HG03442 (cell line): ENCODE results near the gene TRIM26.
"Not testable (repeated sequence)": the region's sequence is repeated elsewhere in the genome, so short reads cannot be mapped to it uniquely, and the experiment has no call there.

Source experiments
- ATAC-seq: cut with Tn5 transposase; IDR thresholded peaks from one replicate; pipeline ENCODE4 v1.9.1; 2021; ENCODE audit warnings: mild to moderate bottlenecking, moderate library complexity; ENCODE audit not compliant: unreplicated experiment

Gene TRIM26

DNA sequence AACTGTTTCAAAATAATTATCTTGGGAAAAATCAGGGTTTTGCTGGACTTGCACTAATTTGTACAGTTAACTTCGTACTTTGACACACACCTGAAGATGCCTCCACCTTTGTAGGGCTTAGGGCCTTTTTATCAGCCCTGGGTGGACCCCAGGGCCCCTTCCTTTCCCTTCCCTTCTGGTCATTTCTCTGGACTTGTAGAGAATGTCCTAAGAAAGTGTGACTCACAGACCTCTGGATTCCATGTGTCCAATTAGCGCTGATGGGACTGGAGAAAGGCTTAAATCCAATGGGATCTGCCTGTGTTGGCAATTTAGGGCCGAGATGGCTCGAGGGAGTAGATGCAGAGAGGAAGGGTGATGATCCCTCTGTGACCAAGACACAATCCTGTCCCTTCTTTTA lies 40.5 kb downstream of the TRIM26 start:
- ATAC-seq = no peak

DNA sequence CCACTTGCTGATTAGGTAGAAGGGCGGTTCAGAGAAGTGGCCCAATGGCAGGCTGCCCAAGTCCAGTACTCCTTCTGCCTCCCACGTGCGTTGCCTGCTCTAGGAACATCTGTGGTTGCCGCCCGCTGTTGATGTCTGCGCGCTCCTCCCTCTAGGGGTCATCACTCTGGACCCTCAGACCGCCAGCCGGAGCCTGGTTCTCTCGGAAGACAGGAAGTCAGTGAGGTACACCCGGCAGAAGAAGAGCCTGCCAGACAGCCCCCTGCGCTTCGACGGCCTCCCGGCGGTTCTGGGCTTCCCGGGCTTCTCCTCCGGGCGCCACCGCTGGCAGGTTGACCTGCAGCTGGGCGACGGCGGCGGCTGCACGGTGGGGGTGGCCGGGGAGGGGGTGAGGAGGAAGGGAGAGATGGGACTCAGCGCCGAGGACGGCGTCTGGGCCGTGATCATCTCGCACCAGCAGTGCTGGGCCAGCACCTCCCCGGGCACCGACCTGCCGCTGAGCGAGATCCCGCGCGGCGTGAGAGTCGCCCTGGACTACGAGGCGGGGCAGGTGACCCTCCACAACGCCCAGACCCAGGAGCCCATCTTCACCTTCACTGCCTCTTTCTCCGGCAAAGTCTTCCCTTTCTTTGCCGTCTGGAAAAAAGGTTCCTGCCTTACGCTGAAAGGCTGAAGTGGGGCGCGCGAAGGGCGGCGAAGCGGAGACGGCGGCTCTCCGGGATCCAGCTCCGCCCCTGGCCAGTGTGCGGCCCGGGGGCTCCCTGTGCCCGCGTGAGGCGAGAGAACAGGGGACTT lies 41.3 kb downstream of the TRIM26 start:
- ATAC-seq = no peak

DNA sequence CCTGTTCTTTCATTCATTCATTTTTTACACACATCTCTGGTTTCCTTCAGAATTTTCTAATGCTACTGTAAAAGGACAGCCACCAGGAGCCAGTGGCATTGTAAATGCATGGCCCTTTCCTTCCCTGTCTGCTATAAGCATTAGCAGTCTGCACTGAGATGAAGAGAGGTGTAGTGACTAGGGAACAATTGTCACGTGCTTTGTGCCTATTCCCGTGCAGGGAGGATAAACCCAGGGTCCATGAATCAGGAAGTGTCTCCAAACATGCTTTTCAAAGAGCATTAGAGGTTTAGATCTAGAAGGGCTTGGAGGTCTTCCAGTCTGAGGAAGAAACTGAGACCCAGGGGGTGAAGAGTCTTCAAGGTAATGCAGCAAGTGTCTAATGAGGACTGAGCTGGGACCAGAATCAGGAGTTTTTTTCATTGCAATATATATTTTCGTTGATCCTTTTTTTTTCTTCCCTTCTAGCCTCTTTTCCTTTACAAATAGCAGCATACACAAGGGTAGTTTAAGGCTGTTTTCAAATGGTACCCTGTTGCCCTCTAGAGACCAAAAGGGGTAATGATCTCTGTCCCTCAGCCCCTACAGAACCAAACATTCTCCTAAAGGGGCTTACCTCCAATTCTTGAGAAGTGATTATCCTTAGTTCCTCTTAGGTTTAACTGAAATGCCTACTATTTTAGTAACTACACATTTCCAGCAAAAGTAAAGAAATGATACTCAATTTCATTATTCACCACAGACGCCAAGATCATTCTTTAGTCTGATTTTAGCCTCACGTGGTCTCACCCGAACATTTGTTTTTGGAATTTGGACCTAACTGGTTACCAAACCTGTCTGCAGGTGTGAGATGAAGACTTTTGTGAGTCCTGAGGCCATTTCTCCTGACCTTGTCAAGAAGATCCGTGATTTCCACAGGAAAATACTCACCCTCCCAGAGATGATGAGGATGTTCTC lies 43.3 kb downstream of the TRIM26 start:
- ATAC-seq = no peak

DNA sequence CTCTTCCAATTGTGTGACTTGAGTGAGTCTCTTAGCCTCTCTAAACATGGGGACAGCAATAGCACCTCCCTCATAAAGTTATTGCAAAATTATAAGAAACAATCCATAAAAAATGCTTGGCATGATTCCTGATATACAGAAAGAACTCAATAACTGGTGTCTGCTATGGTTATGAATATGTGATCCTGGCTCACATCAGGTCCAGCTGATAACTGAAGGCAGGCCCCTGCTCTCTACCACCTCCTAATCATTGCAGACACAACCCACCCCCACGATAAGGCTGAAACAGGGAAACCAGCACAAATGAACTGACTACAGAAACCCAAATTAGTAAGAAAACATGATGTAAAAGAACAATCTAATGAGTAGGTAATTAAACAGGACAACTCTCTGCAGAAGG lies 44.5 kb downstream of the TRIM26 start:
- no peak for ATAC-seq

DNA sequence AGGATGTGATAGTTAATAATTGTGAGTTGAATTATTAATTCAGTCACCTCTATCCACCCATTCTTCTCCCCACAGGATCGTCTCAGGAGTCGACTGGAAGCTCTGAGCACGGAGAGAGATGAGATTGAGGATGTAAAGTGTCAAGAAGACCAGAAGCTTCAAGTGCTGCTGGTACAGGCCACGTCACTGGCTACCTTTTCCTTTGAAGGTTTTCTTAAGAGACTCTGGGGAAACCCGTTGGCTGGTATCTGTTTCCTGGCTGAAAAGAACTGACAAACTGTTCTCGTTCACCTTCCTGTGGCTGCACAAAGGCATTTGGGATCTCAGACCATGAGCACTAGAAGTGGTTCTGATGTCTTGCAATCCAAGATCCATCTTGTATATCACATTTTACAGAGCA lies 46.1 kb downstream of the TRIM26 start:
- ATAC-seq = no peak

DNA sequence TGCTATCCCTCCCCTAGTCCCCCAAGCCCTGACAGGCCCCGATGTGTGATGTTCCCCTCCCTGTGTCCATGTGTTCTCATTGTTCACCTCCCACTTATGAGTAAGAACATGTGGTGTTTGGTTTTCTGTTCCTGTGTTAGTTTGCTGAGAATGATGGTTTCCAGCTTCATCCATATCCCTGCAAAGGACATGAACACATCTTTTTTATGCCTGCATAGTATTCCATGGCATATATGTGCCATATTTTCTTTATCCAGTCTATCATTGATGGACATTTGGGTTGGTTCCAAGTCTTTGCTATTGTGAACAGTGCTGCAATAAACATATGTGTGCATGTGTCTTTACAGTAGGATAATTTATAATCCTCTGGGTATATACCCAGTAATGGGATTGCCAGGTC lies 48.0 kb downstream of the TRIM26 start:
- not testable (repeated sequence) for ATAC-seq

DNA sequence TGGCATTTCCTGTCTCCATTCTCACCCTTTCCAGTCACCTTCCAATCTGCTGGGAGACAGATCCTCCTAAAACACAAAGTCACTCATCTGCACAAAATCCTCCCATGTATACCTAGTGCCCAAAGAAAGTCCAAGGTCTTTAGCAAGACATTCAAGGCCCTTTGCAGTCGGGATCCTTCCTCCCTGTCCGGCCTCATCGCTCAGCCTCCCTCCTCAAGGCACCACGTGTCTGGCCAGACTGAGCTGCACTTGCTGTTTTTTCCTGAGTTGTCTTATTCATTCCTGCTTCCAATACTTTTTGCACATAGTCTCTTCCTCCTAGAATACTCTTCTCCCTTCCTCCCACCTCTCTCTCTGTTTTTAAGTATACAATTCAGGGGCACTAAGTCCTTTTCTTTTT lies 48.5 kb downstream of the TRIM26 start:
- no peak for ATAC-seq

DNA sequence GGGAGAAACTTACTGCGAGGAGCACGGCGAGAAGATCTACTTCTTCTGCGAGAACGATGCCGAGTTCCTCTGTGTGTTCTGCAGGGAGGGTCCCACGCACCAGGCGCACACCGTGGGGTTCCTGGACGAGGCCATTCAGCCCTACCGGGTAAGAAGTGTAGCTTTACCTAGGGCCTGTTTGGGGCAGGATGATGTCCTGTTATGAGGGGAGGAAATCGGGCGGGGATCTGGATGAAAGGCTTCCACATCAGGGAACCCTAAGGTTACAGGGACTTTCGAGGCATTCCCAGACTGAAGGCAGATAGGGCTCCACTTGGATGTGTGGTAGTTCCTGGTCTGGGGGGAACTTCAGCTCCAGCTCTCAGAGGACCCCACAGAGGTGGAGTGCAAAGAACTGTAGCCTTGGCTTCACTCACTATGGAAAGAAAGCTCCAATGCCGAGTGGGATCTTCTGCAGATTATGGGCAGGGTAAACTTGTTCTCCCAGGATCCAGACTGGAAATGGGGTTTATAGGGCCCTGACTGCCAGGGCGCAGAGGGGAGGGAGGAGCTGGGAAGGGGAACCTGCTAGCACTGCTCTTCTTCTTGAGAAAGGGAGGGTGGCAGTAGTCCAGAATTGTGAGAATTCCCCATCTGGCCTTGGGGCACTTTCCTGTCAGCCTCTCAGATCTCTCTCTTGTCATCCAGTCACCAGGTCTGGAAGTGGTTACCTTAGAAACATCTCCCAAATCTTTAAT lies 49.1 kb downstream of the TRIM26 start:
- no peak for ATAC-seq

DNA sequence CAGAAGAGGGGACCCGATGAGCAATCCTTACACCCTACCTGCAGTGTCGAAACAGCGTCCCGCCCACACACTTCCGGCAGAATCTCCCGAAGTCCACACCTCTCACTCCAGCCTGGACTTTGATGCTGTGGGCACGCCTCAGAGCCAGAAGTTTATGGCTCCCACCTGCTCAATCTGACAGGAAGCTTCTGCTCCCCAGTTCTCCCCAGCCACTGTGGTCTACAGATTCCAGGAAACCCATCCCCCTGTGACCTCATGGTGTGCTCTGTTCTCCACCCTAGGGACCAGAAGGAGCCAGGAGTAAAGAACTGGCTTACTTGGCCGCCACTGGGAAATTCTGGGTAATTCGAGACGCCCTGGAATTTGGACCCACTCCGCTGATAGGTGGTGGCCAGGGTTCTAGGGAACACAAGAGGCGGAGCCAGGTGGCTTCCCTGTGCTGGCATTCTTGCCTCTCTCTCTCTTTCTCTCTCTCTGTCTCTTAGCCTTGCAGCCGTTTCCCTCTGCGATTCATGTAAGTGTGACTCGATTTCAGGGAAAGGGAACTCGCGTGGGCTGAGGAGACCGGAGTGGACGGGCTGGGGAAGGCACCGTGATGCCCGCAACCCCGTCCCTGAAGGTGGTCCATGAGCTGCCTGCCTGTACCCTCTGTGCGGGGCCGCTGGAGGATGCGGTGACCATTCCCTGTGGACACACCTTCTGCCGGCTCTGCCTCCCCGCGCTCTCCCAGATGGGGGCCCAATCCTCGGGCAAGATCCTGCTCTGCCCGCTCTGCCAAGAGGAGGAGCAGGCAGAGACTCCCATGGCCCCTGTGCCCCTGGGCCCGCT lies 49.9 kb downstream of the TRIM26 start, which contains the start of gene TRIM15:
TRIM15 (plus strand) TSS at position 457 of the 828 bp plus-strand sequence; CDS start at position 596, 139 bp downstream.
- ATAC-seq = no peak

DNA sequence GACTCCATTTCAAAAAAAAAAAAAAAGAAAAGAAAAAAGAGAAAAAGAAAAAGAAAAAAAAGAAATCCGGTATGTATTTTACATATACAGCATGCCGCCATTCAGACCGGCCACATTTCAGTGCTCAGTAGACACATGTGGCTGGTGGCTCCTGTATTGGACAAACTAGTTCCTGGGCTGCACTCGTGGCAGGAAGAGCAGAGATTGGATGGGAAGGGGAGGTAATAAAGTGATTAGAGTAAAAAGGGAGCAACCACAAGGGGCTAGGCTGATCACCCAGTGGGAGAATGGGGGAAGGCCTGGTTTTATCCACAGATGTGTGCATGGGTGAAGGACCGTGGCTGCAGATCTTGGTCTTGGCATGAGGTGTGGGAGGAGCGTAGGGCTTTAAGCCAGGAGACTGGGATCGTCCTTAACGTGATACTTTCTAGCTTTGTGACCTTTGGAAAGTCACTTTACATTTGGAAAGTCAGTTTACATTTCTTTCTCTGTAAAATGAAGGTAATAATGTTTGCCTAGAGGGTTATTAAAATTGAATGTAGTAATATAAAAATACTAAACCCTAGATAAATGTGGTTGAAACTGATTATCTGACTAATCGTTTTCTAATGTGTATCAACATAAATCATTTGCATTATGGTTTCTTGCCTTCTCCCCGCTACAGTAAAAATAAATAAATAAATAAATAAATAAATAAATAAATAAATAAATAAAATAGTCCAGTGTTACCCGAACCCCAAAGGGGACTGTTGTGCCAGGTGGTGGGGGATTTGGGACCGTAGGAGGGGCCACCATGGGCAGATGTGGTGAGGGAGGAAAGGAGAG lies 50.7 kb downstream of the TRIM26 start:
- no peak for ATAC-seq

DNA sequence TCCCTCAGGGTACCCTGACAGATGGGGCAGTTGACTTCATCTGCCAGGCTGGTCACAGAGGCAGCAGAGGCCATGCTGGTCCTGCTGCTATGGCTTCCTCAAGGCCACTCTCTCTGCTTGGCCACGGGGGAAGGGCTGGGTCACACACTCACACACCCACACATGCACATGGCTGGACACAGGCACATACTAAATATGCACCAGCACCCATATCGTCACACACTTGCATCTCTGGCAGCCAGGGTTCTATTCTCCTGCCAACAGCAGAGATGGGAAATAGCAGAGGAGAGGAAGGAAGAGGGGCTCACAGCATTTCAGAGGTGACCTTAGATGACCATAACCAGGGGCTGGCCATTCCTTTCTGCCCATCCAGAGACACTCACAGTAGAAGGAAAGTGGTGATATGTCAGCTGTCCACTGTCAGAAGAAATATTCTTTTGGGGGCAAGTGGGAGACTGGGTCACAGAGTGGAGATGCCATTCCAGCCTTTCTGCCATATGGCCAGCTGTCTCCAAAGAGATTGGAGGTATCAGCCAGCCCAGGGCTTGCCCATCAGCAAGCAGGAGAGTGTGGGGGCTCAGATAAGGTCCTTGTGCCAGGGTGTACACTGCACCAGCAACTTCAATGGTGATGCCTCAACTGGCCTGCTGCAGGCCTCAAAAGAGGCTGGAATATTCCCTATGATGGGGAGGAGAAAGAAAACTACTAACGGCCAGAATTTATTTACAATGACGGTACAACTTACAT lies 52.2 kb downstream of the TRIM26 start, which contains the start of gene TRIM10:
TRIM10 (minus strand) TSS at position 427 of the 747 bp plus-strand sequence; CDS start at position 74, 353 bp downstream.
- no peak for ATAC-seq

DNA sequence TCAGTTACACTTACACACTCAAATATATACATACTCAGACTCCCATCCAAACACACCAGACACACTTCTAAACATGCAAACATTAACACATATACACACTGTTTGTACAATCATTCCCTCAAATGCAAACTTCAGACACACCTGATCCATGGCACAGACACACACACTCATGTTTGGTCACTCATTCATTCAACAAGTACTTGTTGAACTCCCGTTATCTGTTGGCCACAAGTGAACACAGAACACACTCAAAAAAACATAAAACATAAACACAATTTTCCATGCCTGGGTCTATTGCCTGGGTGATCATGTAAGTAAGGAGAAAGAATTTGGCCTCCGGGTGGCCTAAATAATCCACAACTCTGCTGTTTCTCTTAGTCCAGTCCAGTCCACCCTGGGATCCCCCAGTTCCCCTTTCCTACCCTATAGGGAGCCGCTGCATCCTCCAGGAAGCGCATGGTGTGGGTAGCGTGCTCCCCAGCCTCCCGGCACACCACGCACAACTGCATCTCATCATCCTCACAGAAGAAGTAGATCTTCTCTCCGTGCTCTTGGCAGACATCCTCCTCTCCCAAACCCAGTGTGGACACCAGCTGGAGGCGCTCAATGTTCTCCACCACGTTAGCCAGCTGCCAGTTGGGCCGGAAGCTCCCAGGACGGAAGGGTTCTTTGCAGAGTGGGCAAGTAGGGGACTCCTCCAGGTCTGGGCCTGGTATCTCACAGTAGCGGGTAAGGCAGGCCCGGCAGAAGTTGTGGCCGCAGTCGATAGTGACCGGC lies 53.0 kb downstream of the TRIM26 start:
- ATAC-seq = no peak

DNA sequence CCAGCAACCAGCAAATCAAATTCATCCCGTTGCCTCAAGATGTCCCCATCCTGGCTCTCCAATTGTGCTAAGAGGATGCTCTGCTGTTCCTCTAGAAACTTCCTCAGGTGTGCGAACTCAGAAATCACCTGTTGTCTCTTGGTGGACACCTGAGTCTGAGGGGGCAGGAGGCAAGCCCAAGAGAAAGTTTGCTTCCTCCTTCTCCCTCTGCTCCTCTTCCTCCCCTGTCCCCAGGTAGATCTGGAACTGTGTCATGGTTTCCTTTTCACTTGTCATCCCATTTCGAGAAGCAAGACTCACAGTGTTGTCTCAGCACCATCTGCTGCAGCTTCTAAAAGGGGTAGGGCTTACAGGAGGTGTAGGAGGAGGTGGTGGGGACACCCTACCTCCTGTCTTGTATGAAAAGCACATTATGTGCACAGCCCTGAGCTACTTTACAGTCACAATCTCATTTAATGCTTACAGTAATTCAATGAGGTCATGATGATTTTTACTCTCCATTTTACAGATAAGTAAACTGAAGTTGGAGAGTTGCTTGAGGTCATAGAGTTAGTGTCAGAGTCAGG lies 54.6 kb downstream of the TRIM26 start:
- no peak for ATAC-seq

DNA sequence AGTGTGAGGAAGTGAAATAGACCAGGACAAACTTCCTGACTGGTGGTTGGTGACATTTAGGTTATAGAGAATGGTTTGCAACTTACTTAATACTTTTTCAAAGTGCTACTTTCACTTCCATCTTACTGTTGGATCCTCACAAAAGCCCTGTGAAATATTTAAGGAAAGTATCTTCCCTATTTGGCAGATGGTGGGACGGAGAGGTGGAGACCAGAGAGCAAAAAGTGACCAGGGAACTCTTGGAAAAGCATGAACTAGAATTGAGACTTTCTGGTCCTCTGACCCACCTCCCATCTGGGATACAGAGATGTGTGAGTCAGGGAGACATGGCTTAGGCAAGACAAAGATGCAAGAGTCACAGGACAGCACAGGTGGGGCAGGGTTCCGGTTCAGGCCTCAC lies 55.2 kb downstream of the TRIM26 start:
- ATAC-seq = no peak

DNA sequence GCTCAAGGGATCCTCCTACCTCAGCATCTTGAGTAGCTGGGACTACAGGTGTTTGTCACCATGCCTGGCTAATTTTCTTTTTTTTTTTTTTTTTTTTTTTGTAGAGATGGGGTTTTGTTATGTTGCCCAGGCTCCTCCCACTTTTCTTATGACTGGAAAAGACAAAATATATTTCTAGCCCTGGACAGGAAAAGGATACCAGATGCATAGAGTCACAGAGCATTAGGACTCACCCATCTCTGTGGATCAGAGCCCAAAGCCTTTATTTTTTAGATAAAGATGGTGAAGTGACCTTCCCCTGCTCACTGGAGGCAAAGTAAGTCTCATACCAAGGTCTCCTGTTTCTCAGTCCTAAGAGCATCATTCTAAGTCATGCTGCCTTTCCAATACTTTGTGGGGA lies 55.6 kb downstream of the TRIM26 start:
- ATAC-seq = no peak

DNA sequence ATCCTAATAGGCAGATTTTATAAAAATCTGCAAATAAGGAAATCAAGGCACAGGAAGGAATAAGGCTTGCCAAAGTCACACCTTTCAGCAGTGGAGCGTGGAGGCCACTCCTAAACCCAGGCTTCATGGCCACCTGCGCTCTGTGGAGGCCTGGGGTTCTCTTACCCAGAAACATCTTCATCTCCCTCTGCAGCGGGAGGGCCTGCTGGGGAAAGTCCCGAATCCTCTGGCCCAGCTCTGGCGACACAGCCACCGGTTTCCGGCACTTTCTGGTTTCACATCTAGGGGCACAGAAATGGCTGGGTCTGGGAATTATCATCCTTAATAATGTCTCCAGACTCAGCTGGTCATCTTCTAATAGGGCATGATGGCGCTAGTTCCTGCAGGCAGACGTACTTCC lies 56.4 kb downstream of the TRIM26 start:
- ATAC-seq = no peak

DNA sequence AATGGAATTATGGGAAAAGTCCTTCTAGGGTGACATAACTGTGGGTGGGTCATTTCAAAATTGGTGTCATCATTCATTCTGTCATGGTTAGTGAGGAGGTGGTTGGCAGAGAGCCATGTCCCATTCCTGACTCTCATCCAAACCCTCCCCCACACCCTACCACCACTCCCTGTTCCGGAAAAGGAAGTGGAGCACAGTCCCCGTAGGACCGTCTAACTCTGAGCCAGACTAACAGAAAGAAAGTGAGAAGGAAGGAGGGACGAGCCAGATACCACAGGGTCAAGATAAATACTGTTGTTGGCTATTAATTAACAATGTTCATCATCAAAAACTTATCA lies 57.0 kb downstream of the TRIM26 start:
- ATAC-seq = no peak
